Measurements from ENCODE around the gene SF3B5. TPM values are rescaled to one million over a fixed set of nuclear protein-coding genes. Genes with fewer than 3 reads are reported as not detected.

The SF3B5 gene
- total and polyA plus RNA-seq, 9 of the 15 experiments (the other 6 are each of a cell fraction or from before 2014, with no cell fraction given): 238 to 1,211 (median 407) TPM

GRCh38 chr6:144138542-144138941 lies 43.2 kb upstream of the SF3B5 start (continued):
- TF ChIP-seq MGA (IDR thresholded peaks at IDR 0.05) (no peak), ZBTB40 (IDR thresholded peaks at IDR 0.05) (no peak), ZBTB40 (CRISPR knock-in tag; IDR thresholded peaks at IDR 0.05) (no peak), COPS2 (conservative IDR thresholded peaks at IDR 0.05) (no peak), EP300 (IDR thresholded peaks at IDR 0.05; ENCODE audit: low read length) (no peak), BCOR (IDR thresholded peaks at IDR 0.05) (no peak)
